Stimulated activated effector memory CD8-positive, alpha-beta T cell treated with anti-CD3 and anti-CD28 coated beads, Interleukin-12 subunit alpha, Interleukin-12 subunit beta, amount 100 ng/mL, for 72 hours (primary cell): ENCODE data around the gene BRMS1.
"Not testable (repeated sequence)": the region's sequence is repeated elsewhere in the genome, so short reads cannot be mapped to it uniquely, and the experiment has no call there.

Experiments used
- ATAC-seq: fragments of 150-1000 bp; cut with Tn5 transposase; 2 replicates; pipeline ENCODE4 v1.10.0; 2021
- DNase-seq, 2 donors: peaks; one replicate each; pipeline ENCODE4 v3.0.0; 2021 to 2022; ENCODE audit warnings: low spot score in 2 of 2
- H3K27ac Mint-ChIP-seq: one replicate; pipeline ENCODE4 v1.8.0; 2022; ENCODE audit warnings: mild to moderate bottlenecking, mixed read lengths
- H3K36me3 Mint-ChIP-seq: one replicate; pipeline ENCODE4 v1.8.0; 2022; ENCODE audit warnings: mild to moderate bottlenecking, mixed read lengths
- H3K4me1 Mint-ChIP-seq: one replicate; pipeline ENCODE4 v1.8.0; 2022; ENCODE audit warnings: mixed read lengths
- H3K4me3 Mint-ChIP-seq: one replicate; pipeline ENCODE4 v1.8.0; 2022; ENCODE audit warnings: mild to moderate bottlenecking, mixed read lengths
- H3K9me3 Mint-ChIP-seq: one replicate; pipeline ENCODE4 v1.8.0; 2022; ENCODE audit warnings: mixed read lengths

Gene BRMS1, protein sequence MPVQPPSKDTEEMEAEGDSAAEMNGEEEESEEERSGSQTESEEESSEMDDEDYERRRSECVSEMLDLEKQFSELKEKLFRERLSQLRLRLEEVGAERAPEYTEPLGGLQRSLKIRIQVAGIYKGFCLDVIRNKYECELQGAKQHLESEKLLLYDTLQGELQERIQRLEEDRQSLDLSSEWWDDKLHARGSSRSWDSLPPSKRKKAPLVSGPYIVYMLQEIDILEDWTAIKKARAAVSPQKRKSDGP

GRCh38 chr11:66344550-66345315, at the start of gene BRMS1:
BRMS1 (minus strand) TSS chr11:66345104; CDS start chr11:66342234, 2,870 bp downstream.
- Mint-ChIP-seq H3K9me3 (no peaks in the 10 kb centered on the region), H3K36me3 (peaks cover 67% of the 10 kb centered on the region), H3K27ac (peak within 1 kb of the TSS; percentile 96), H3K4me3 (peak within 1 kb of the TSS; percentile 92), H3K4me1 (peaks cover 63% of the 10 kb centered on the region)
- ATAC-seq (peak; percentile 90), DNase-seq (peak; percentile 87 to 97)

DNA sequence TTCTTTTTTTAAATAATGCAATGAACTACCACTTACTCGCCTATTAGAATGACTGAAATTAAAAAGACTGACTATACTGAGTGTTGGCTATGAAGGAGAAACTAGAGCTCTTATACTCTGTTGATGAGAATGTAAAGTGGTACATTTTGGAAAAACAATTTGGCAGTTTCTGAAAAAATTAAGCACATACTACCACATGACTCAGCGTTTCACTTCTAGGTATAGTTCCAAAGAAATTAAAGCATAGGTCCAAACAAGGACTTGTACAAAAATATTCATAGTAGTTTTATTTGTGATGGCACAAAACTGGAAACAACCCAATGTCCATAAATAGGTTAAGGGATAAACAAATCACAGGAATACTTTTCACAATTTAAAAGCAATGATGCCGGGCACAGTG, 49.0 kb upstream of the BRMS1 start:
- Mint-ChIP-seq H3K4me3 (no peak overlapping the region), H3K9me3 (no peaks in the 10 kb centered on the region), H3K27ac (no peak overlapping the region), H3K4me1 (no peaks in the 10 kb centered on the region), H3K36me3 (no peaks in the 10 kb centered on the region)
- DNase-seq (no peak), ATAC-seq (no peak)

- Mint-ChIP-seq H3K36me3 (no peaks in the 10 kb centered on the region), H3K4me3 (no peak overlapping the region), H3K27ac (no peak overlapping the region), H3K9me3 (no peaks in the 10 kb centered on the region), H3K4me1 (peaks cover 1% of the 10 kb centered on the region)
- DNase-seq (no peak), ATAC-seq (no peak)
These were observed 46.4 kb upstream of the BRMS1 start for GRCh38 chr11:66391322-66391721.

DNA sequence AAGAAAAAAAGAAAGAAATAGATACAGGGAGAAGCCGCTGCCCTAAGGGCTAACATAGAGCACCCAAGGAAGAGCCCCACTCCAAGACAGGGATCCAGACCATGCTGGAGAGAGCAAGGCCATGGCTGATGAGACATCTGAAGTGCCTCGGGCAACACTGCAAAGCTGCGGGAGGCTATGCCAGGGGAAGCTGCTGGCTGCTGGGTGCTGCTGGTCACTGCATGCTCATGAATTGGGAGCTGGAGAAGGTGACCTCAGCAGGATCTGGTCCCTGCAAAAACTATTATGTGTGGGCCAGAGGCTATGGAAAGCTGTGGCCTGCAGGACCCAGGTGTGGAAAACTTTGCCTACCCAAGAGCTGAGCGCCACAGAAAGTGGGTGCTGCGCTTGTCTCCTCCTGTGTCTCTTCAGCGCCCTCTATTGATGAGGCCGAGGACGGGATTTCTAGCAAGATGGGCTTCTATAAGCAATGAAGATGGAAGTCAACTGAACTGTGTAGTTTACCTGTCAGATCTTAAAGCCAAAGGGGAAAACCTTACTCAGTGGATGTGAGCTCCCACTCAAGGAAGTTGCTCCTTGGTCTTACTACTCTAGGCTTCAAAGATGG, 44.0 kb upstream of the BRMS1 start:
- no peaks in the 10 kb centered on the region for H3K9me3 Mint-ChIP-seq
- H3K4me3 Mint-ChIP-seq: no peak overlapping the region
- H3K27ac Mint-ChIP-seq: no peak overlapping the region
- ATAC-seq: peak; percentile 80
- peak; percentile 57 to 76 for DNase-seq
- H3K36me3 Mint-ChIP-seq: no peaks in the 10 kb centered on the region
- H3K4me1 Mint-ChIP-seq: peaks cover 6% of the 10 kb centered on the region

DNA sequence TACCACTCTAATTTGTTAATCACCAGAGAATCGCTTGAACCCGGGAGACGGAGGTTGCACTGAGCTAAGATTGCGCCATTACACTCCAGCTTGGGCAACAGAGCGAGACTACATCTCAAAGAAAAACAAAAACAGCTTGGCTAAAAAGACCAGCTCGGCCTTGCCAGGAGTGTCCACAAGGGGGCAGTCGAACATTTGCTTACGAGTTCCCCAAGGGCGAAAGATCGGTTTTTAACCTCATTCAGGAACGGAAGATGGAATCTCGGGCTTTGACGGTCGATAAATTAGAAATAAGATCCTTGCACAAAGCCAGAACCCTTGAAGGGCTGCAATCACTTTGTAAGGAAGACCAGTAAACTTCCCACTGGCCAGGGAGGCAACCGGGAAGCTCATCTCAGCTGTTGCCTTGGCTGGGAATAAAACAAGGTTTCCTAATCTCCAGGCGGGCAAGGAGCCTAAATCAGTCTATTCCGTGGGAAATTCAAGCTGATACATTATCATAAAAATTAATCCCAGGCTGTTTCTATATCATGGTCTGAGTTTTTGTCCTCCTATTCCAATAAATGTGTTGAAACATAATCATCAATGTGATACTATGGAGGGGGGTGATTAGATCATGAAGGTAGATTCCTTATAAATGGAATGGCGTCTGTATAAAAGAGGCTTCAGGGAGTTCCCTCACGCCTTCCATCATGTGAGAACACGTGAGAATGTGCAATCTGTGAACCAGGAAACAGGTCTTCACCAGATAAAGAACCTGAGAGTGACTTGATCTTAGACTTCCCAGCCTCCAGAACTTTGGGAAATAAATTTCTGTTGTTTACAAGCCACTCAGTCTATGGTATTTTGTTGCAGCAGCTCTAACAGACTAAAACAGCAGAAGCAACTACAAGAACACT, 41.5 kb upstream of the BRMS1 start:
- H3K27ac Mint-ChIP-seq: peak overlapping the region; percentile 68
- peaks cover 6% of the 10 kb centered on the region for H3K4me1 Mint-ChIP-seq
- ATAC-seq (peak; percentile 70), DNase-seq (peak; percentile 77 to 91)
- H3K9me3 Mint-ChIP-seq: no peaks in the 10 kb centered on the region
- H3K36me3 Mint-ChIP-seq: no peaks in the 10 kb centered on the region
- peak overlapping the region; percentile 43 for H3K4me3 Mint-ChIP-seq

- not testable (repeated sequence) for H3K9me3 Mint-ChIP-seq, H3K4me1 Mint-ChIP-seq, DNase-seq, H3K4me3 Mint-ChIP-seq, H3K27ac Mint-ChIP-seq, H3K36me3 Mint-ChIP-seq, ATAC-seq
These were observed 39.4 kb upstream of the BRMS1 start for GRCh38 chr11:66384316-66384715.

- not testable (repeated sequence) for DNase-seq, H3K36me3 Mint-ChIP-seq, H3K4me3 Mint-ChIP-seq, H3K27ac Mint-ChIP-seq, H3K4me1 Mint-ChIP-seq, ATAC-seq, H3K9me3 Mint-ChIP-seq
These were observed 35.4 kb upstream of the BRMS1 start for GRCh38 chr11:66380264-66380663.

DNA sequence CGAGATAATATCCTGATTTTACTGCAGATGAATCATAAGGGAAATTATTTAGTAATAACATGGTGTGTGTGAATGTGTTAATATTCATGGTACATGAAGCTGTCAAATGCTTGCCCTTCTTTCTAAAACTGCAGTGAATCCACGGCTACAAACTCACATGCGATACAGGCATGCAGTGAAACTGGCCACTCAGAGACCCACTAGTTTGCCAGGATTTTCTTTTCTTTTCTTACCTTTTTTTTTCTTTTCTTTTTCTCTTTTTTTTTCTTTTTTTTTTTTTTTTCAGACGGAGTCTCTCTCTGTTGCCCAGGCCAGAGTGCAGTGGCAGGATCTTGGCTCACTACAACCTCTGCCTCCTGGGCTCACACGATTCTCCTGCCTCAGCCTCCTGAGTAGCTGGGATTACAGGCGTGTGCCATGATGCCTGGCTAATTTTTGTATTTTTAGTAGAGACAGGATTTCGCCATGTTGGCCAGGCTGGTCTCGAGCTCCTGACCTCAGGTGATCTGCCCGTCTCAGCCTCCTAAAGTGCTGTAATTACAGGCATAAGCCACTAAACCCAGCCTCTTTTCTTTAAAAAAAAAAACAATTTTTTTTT, 28.9 kb upstream of the BRMS1 start:
- H3K36me3 Mint-ChIP-seq, H3K9me3 Mint-ChIP-seq, ATAC-seq, H3K27ac Mint-ChIP-seq, H3K4me3 Mint-ChIP-seq, DNase-seq: not testable (repeated sequence)
- H3K4me1 Mint-ChIP-seq: peaks cover 16% of the 10 kb centered on the region

DNA sequence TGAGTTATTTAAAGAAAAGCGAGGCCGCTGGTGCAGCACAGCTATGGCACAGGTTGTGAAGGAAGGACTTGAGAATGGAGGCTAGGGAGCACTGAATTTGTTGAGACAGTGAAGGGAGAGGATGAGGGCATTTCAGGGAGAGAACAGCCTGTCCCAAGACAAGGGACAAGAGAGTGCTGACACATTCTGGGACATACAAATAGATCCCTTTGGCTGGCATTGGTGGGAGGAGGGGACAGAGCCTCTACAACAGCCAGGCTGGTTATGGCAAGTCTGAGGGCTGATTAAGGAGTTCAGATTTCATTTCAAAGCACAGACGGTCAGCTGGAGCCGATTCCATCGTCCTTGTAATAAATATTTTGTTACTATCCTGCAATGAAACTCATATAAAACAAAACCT, 28.4 kb upstream of the BRMS1 start:
- ATAC-seq (no peak), DNase-seq (no peak)
- peaks cover 10% of the 10 kb centered on the region for H3K36me3 Mint-ChIP-seq
- H3K4me3 Mint-ChIP-seq: no peak overlapping the region
- no peaks in the 10 kb centered on the region for H3K9me3 Mint-ChIP-seq
- peak overlapping the region; percentile 88 for H3K27ac Mint-ChIP-seq
- peaks cover 22% of the 10 kb centered on the region for H3K4me1 Mint-ChIP-seq

DNA sequence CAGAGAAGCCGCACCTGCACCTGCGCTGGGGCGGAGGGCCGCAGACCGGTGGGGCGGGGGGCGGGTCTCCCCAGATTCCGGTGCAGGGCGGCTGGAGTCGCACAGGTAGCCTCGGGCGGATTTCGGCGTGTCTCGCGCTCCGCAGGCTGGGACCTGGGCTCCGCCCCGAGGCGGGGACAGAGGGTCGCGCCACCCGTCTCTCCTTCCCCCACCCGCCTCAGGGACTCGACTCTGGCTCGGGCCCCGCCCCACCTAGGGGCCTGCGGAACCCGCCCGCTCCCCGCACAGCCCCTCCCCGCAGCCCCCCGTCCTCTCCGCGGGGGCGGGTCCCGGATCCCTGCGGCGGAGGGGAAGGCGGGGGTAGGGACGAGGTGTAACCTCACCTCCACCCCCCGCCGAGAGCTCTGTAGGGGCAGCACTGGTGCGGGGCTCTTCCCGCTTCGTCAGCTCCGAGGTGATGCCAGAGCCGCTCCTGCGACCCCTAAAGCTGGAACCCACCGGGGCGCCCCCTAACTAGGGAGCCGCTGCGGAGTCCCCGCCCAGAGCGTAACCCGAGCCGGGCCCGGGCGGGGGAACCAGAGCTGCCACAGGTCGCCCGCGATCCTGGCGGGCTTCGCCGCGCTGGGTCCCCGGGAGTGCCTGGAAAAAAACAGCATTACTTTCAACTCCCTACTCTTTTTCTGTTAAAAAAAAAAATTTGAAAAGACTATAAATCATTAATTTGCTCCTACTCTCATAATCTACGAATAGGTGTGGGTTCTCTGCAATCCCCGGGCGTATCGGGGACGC, 26.9 kb upstream of the BRMS1 start, which contains the start of gene SLC29A2:
Gene SLC29A2 (minus strand): TSS at position 134 of the 789 bp plus-strand sequence. CDS start 169 bp downstream, outside the sequence.
- H3K27ac Mint-ChIP-seq: peak within 1 kb of the TSS; percentile 88

GRCh38 chr11:66369073-66369894, 24.4 kb upstream of the BRMS1 start:
- ATAC-seq: no peak
- no peak overlapping the region for H3K27ac Mint-ChIP-seq
- H3K36me3 Mint-ChIP-seq: peaks cover 15% of the 10 kb centered on the region
- DNase-seq: no peak
- H3K4me3 Mint-ChIP-seq: peak overlapping the region; percentile 76
- H3K9me3 Mint-ChIP-seq: no peaks in the 10 kb centered on the region
- H3K4me1 Mint-ChIP-seq: peaks cover 24% of the 10 kb centered on the region

More for the DNA sequence above, 26.9 kb upstream of the BRMS1 start, which contains the start of gene SLC29A2:
- Mint-ChIP-seq H3K4me3 (peak within 1 kb of the TSS; percentile 76), H3K36me3 (peaks cover 15% of the 10 kb centered on the region), H3K4me1 (peaks cover 24% of the 10 kb centered on the region), H3K9me3 (no peaks in the 10 kb centered on the region)
- ATAC-seq (peak; percentile 88), DNase-seq (peak; percentile 60 to 84)

DNA sequence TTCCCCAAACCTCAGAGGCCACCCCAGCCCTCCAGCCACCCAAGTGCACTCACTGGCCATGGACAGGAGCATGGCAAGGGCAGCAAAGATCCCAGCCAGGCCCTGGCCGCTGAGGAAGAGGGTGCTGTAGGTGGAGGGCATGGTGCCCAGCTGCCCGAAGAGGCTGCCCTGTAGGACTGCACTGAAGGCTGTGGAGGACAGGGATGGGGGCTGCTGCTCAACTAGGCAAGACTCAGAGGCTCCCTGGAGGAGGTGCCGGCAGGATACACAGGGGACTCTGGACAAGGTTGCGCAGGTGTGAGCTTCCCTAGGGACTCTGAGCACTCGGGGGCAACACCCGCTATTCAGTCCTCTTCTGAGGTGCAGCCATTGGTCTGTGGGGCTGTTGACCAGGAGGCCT, 23.6 kb upstream of the BRMS1 start:
- Mint-ChIP-seq H3K9me3 (no peaks in the 10 kb centered on the region), H3K36me3 (peaks cover 21% of the 10 kb centered on the region), H3K4me1 (peaks cover 24% of the 10 kb centered on the region), H3K4me3 (no peak overlapping the region), H3K27ac (peak overlapping the region; percentile 60)
- DNase-seq (no peak), ATAC-seq (no peak)

DNA sequence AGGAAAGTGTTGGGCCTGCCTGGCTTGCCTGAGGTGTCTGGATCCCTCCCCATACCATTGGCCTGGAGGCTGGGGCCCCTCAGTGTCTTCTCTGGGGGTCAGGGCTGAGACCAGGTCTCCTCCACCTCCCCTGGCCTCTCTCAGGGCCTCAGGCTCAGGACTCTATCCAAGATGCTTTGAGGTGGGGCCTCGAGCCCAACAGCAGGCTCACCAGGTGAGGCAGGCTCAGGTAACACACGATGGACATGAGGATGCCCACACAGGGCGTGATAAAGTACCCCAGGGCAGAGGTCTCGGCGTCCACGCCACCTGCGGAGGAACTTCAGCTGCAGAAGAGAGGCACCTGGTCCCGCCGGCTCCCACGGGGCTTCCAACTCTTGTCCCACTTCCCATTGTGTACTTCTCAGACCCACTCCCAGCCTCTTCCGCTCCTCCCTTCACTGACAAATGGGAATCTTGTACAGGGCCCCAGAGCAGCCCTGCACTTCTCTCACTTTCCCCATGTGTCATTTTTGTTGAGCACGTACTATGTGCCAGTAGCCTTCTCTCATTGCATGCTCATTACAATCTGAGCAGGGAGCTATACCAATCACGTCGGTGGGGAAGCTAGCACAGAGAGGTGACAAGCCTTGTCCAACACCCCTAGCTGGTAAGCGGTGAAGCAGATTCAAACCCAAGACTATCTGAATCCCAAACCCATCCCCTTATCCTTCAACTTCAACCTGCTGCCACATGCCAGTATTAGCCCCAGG, 22.8 kb upstream of the BRMS1 start:
- H3K4me1 Mint-ChIP-seq: peaks cover 24% of the 10 kb centered on the region
- H3K4me3 Mint-ChIP-seq: no peak overlapping the region
- no peak for ATAC-seq
- no peaks in the 10 kb centered on the region for H3K9me3 Mint-ChIP-seq
- DNase-seq: no peak
- peaks cover 25% of the 10 kb centered on the region for H3K36me3 Mint-ChIP-seq
- peak overlapping the region; percentile 60 for H3K27ac Mint-ChIP-seq
